ENCODE measurements around the gene EREG.

The EREG gene

DNA sequence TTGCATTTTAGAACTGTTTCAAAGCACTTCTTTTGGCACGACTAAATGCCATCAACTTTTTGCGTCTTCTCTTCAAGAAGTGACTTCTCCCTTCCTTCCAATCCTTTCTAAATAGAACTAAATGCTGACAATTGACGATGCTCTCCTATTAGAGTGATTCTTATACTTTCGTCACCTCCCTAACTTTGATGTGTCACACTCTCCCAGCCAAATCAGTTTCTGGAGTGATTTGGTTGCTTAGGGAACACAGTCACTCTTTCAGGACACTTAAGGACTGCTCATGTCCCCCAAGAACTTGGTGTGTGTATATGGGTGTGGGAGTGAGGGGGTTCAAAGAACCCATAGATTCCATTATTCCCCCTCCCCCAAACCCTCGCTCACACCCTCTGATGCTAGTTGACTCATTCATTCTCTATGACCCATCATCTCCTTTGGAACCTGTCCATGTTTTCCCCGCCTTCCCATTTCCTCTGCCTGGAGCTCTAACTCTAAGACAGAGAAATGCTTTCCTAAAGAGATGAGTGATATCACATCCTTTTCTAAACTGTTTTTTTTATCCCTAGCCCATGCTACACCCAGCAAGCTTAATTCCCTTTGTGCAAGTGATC lies 53.2 kb downstream of the EREG start:
- TF ChIP-seq, protein P1, sequence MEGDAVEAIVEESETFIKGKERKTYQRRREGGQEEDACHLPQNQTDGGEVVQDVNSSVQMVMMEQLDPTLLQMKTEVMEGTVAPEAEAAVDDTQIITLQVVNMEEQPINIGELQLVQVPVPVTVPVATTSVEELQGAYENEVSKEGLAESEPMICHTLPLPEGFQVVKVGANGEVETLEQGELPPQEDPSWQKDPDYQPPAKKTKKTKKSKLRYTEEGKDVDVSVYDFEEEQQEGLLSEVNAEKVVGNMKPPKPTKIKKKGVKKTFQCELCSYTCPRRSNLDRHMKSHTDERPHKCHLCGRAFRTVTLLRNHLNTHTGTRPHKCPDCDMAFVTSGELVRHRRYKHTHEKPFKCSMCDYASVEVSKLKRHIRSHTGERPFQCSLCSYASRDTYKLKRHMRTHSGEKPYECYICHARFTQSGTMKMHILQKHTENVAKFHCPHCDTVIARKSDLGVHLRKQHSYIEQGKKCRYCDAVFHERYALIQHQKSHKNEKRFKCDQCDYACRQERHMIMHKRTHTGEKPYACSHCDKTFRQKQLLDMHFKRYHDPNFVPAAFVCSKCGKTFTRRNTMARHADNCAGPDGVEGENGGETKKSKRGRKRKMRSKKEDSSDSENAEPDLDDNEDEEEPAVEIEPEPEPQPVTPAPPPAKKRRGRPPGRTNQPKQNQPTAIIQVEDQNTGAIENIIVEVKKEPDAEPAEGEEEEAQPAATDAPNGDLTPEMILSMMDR (IDR thresholded peaks at IDR 0.05; ENCODE audit: borderline replicate concordance, insufficient read depth, low read depth, low read length): no peak
- H3K4me3 ChIP-seq (ENCODE audit: low read depth, low read length): no peak overlapping the region

DNA sequence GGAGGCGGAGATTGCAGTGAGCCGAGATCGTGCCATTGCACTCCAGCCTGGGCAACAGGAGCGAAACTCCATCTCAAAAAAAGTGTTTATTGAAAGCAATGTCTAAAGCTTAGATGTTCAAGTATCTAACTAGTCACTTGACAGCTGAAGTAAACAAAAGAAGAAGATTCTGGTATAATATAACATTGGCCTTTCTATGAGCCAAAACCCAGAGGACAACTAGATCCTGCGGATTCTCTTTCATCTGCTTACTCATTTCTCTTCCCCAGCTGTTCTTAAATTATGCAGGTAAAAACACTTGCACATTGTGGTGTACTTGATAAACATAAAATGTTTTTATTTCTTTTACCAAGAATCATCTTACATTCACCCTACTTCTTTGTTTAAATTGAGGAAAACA lies 55.9 kb downstream of the EREG start:
- H3K4me3 ChIP-seq (ENCODE audit: low read depth, low read length): no peak overlapping the region
- TF ChIP-seq, protein P1 (IDR thresholded peaks at IDR 0.05; ENCODE audit: borderline replicate concordance, insufficient read depth, low read depth, low read length): no peak

- TF ChIP-seq, protein P1 (IDR thresholded peaks at IDR 0.05; ENCODE audit: borderline replicate concordance, insufficient read depth, low read depth, low read length): no peak
- no peak overlapping the region for H3K4me3 ChIP-seq (ENCODE audit: low read depth, low read length)
Observed at GRCh38 chr4:74423104-74423503, 58.2 kb downstream of the EREG start.

DNA sequence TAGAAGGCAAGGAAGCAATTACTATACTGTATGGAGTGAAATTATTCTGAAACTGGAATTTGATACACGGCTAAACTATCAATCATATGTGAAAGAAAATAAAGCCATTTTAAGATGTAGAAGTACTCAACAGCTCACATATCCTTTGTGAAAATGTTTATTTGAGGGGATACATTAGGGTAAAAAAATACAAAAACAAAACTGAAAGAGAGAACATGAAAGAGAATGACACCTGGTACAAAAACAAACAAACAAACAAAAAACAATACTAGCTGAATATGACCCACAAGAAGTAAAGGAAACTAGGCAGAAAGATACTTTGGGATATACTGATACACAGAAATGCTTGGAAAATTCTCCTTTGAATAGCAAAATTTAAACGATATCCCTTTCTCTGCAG lies 59.2 kb downstream of the EREG start:
- H3K4me3 ChIP-seq (ENCODE audit: low read depth, low read length): no peak overlapping the region
- TF ChIP-seq, protein P1 (IDR thresholded peaks at IDR 0.05; ENCODE audit: borderline replicate concordance, insufficient read depth, low read depth, low read length): no peak

DNA sequence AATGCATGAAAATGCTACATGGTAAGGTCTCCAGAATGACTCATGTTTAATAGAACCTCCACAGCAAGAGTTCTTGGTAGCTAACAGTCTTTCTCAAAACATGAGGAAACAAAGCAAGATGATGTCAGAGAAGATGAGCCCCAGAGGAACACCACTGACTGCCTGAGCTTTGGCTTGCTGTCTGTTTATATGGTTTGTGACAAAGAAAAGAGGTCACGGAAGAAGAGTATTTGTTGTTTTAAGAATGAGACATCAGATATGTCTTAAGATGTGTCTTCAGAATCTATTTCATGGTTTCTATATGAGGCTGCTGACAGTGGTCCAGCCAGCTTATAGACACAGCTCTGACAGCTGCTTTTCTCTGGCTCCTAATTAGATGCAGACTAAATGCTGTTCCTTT lies 61.2 kb downstream of the EREG start:
- TF ChIP-seq, protein P1 (IDR thresholded peaks at IDR 0.05; ENCODE audit: borderline replicate concordance, insufficient read depth, low read depth, low read length): no peak
- H3K4me3 ChIP-seq (ENCODE audit: low read depth, low read length): no peak overlapping the region

- TF ChIP-seq, protein P1 (IDR thresholded peaks at IDR 0.05; ENCODE audit: borderline replicate concordance, insufficient read depth, low read depth, low read length): no peak
- no peak overlapping the region for H3K4me3 ChIP-seq (ENCODE audit: low read depth, low read length)
Observed at GRCh38 chr4:74428276-74428675, 63.3 kb downstream of the EREG start.

DNA sequence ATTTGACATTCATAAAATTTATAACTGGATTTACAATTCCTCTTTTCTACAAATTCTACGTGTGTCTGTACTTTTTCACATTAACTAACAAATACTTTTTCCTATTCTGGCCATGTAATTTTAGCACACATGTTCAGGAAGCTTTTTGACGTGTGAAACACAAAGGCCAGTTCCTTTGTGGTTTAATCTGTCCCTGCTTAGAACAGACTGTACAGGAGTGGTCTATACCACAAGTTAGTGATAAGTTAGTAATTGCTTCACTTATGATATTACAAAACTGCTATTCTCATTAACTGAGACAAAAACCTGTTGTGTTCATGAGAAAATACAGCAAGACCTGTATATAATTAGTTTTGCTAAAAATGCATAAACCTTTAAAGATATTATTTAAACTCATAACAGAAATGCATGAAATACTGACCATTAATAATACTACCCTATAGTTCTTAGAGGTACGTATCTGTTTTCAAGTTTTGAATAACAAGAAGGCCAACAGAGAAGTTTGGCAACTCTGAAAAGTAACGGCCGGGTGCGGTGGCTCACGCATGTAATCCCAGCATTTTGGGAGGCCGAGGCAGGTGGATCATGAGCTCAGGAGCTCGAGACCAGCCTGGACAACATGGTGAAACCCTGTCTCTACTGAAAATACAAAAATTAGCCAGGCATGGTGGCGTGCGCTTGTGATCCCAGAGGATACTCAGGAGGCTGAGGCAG lies 66.3 kb downstream of the EREG start:
- TF ChIP-seq, protein P1 (IDR thresholded peaks at IDR 0.05; ENCODE audit: borderline replicate concordance, insufficient read depth, low read depth, low read length): no peak
- H3K4me3 ChIP-seq (ENCODE audit: low read depth, low read length): no peak overlapping the region
